Spinal cord (tissue), 10 donors: ENCODE measurements around the gene CLEC4C. TPM values are rescaled to one million over a fixed set of nuclear protein-coding genes. Genes with fewer than 3 reads are reported as not detected.
"Not testable (repeated sequence)": the region's sequence is repeated elsewhere in the genome, so short reads cannot be mapped to it uniquely, and the experiment has no call there.

ENCODE experiments used
- DNase-seq, 6 donors: peaks; one replicate each; pipeline versions ENCODE4 v3.0.0 to v3.0.0-alpha.2; 2013 to 2015; ENCODE audit warnings: low spot score in 6 of 6, low read depth in 4 of 6
- H3K27ac ChIP-seq: one replicate; pipeline ENCODE4 v1.5.1; 2013; ENCODE audit warnings: low read depth, low read length, control low read depth
- H3K27me3 ChIP-seq: one replicate; pipeline ENCODE4 v1.6.1; 2013; ENCODE audit warnings: low read length; ENCODE audit not compliant: control insufficient read depth, insufficient read depth
- H3K36me3 ChIP-seq: one replicate; pipeline ENCODE4 v1.6.1; 2013; ENCODE audit warnings: low read length; ENCODE audit not compliant: control insufficient read depth, insufficient read depth
- H3K4me1 ChIP-seq: one replicate; pipeline ENCODE4 v1.6.1; 2013; ENCODE audit warnings: low read length; ENCODE audit not compliant: control insufficient read depth, insufficient read depth
- H3K4me3 ChIP-seq: one replicate; pipeline ENCODE4 v1.5.1; 2013; ENCODE audit warnings: low read depth, low read length, control low read depth
- H3K9me3 ChIP-seq: one replicate; pipeline ENCODE4 v1.6.1; 2013; ENCODE audit warnings: low read length; ENCODE audit not compliant: control insufficient read depth, insufficient read depth
- WGBS: methylation state at CpG from one replicate; pipeline ENCODE4 v1.1.5; 2013; ENCODE audit warnings: missing lambda C conversion rate; ENCODE audit not compliant: insufficient coverage; 5-methylcytosine and 5-hydroxymethylcytosine counted together
- polyA plus RNA-seq, 2 donors: library from polyadenylated mRNA; unstranded; fragments of 120-200 nt; gene quantifications; one replicate each; pipeline ENCODE4 v1.2.1, GENCODE V29; 2013; ENCODE audit not compliant: insufficient read length in 2 of 2
- total RNA-seq, 2 donors: library from RNA; depleted of rRNA in 1 of 2; stranded (reverse); fragments of 120-200 nt in 1 of 2; fragments of >200 nt in 1 of 2; gene quantifications; one replicate each; pipeline versions ENCODE4 v1.2.3 to v1.2.4, GENCODE V29; 2013 to 2014
- donor health status: healthy.

The CLEC4C gene
- total and polyA plus RNA-seq, 4 donors: 0.12 TPM; not detected in 3

DNA sequence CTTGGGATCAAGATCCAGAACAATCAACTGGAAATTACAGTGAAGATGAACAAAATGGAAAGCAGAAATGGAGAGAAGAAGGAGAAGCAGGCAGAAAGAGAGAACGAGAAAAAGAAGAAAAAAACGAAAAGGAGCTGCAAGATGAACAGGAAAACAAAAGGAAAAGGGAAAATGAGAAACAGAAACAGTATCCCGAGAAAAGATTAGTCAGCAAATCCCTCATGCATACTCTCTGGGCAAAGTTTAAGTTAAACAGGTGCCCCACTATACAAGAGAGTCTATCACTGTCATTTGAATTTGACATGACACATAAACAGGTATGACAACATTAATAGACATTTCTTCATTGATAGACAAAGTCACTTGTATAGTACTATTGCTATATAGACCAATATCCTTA is 22.8 kb upstream of the CLEC4C start:
- no peak overlapping the region for H3K4me3 ChIP-seq
- no peak overlapping the region for H3K27ac ChIP-seq
- no peaks in the 10 kb centered on the region for H3K36me3 ChIP-seq
- no peaks in the 10 kb centered on the region for H3K9me3 ChIP-seq
- WGBS: 100% methylated on average over 2 of the region's 3 CpGs
- no peaks in the 10 kb centered on the region for H3K4me1 ChIP-seq
- no peaks in the 10 kb centered on the region for H3K27me3 ChIP-seq
- no peak for DNase-seq

DNA sequence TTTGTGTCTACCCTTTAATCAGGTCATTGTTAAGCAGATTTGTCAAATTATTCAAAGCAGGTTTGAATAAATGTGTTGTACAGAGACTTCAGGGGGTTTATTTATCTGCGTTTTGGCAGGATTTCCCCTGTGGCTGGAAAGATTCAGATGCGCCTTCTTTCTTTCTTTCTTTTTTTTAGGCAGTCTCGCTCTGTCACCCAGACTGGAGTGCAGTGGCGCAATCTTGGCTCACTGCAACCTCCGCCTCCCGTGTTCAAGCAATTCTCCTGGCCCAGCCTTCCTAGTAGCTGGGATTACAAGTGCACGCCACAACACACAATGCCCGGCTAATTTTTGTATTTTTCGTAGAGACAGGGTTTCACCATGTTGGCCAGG is 11.6 kb upstream of the CLEC4C start:
- H3K27me3 ChIP-seq: no peaks in the 10 kb centered on the region
- WGBS: 26% methylated on average over 9 of the region's 9 CpGs
- H3K36me3 ChIP-seq: no peaks in the 10 kb centered on the region
- no peaks in the 10 kb centered on the region for H3K4me1 ChIP-seq
- no peak overlapping the region for H3K27ac ChIP-seq
- H3K4me3 ChIP-seq: no peak overlapping the region
- H3K9me3 ChIP-seq: no peaks in the 10 kb centered on the region
- DNase-seq: peak in 4 of 6 donors; percentile 10 to 79 (median 42)

DNA sequence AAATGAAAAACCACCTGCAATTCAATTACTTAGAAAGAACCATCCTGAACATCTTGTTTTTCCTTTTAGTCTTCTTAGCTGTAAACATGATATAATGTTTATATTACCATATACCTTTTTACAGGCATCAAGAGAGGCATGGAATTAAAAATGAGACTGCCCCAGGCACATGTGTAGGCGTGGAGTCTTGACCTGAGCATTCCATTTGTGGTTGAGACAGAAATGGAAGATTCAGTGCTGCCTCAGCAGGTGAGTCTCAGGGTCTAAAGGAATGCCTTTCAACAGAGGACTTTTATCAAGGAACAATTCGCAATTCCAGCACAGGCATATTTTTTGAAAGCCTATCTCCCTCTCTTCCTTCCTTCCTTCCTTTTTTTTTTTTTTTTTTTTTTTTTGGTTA is 9.8 kb upstream of the CLEC4C start:
- DNase-seq: no peak
- Histone ChIP-seq H3K27me3 (no peaks in the 10 kb centered on the region), H3K36me3 (no peaks in the 10 kb centered on the region), H3K4me1 (no peaks in the 10 kb centered on the region), H3K9me3 (no peaks in the 10 kb centered on the region), H3K4me3 (no peak overlapping the region), H3K27ac (no peak overlapping the region)
- WGBS: no CpG with 5 or more reads among the region's 2 CpGs

DNA sequence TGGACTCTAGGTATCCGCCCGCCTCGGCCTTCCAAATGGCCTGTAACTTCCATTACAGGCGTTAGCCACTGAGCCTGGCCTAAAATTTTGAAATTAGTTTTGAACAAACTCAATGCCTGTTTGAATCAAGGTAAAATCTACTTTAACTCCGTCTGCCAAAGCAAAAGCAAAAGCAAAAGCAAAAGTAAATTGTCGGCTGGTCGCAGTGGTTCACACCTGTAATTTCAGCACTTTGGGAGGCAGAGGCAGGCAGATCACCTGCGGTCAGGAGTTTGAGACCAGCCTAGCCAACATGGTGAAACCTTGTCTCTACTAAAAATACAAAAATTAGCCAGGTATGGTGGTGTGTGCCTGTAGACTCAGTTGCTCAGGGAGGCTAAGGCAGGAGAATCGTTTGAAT is 8.5 kb upstream of the CLEC4C start:
- H3K27ac ChIP-seq, H3K27me3 ChIP-seq, H3K4me3 ChIP-seq, H3K9me3 ChIP-seq, DNase-seq, H3K4me1 ChIP-seq, H3K36me3 ChIP-seq: not testable (repeated sequence)
- 98% methylated on average over 6 of the region's 9 CpGs for WGBS

DNA sequence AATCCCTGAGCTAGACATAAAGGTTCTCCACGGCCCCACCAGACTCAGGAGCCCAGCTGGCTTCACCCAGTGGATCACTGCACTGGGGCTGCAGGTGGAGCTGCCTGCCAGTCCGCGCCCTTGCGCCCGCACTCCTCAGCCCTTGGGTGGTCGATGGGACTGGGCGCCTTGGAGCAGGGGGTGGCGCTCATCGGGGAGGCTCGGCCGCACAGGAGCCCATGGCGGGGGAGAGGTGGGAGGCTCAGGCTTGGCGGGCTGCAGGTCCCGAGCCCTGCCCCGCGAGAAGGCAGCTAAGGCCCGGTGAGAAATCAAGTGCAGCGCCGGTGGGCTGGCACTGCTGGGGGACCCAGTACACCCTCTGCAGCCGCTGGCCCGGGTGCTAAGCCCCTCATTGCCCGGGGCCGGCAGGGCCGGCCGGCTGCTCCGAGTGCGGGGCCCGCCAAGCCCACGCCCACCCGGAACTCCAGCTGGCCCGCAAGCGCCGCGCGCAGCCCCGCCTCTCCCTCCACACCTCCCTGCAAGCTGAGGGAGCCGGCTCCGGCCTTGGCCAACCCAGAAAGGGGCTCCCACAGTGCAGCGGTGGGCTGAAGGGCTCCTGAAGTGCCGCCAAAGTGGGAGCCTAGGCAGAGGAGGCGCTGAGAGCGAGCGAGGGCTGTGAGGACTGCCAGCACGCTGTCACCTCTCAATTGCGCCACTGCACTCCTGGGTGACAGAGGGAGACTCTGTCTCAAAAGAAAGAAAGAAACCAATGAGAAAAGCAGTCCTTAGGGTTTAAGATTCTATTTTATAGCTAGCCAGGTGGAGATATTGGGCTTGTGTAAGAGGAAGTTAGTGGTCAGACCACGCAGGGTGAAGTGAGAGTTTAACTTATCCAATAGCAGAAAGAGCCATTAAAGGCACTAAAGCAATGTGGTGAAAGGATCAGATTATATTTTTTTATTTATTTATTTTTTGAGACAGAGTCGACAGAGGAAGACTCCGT is 5.1 kb upstream of the CLEC4C start:
- H3K4me3 ChIP-seq, DNase-seq, H3K36me3 ChIP-seq, H3K9me3 ChIP-seq, H3K27ac ChIP-seq, H3K27me3 ChIP-seq, H3K4me1 ChIP-seq: not testable (repeated sequence)
- WGBS: 97% methylated on average over 29 of the region's 48 CpGs

DNA sequence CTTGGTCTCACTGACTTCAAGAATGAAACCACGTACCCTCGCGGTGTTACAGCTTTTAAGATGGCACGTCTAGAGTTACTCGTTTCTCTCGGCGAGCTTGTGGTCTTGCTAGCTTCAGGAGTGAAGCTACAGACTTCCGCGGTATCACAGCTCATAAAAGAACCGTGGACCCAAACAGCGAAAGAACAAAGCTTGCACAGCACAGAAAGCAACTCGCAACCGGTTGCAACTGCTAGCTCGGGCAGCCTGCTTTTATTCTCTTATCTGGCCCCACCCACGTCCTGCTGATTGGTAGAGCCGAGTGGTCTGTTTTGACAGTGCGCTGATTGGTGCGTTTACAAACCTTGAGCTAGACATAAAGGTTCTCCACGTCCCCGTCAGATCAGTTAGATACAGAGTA is 4.2 kb upstream of the CLEC4C start:
- Histone ChIP-seq H3K4me3 (no peak overlapping the region), H3K9me3 (no peaks in the 10 kb centered on the region), H3K27ac (no peak overlapping the region), H3K27me3 (no peaks in the 10 kb centered on the region), H3K4me1 (no peaks in the 10 kb centered on the region), H3K36me3 (no peaks in the 10 kb centered on the region)
- WGBS: 93% methylated on average over 20 of the region's 20 CpGs
- no peak for DNase-seq

DNA sequence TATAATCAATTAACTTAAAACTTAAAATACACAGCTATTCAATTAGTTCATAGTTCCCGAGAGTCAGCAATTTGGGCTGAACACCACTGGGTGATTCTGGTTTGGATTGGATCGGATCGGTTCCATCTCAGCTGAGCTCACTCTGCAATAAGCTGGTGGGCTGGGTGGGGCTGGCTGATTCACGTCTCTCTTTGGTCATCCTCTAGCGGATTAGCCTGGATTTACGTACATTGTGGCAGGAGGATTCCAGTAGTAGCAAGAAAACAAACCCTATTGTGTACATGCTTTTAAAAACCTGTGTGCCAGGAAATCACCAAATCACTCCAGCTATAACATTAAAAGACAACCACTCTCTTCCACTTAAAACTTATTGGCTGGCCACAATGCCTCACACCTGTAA is 3.2 kb upstream of the CLEC4C start:
- Histone ChIP-seq H3K9me3 (no peaks in the 10 kb centered on the region), H3K4me3 (no peak overlapping the region), H3K4me1 (no peaks in the 10 kb centered on the region), H3K27me3 (no peaks in the 10 kb centered on the region), H3K27ac (no peak overlapping the region), H3K36me3 (no peaks in the 10 kb centered on the region)
- DNase-seq: no peak
- whole genome bisulfite sequencing: 83% methylated on average over 3 of the region's 6 CpGs

DNA sequence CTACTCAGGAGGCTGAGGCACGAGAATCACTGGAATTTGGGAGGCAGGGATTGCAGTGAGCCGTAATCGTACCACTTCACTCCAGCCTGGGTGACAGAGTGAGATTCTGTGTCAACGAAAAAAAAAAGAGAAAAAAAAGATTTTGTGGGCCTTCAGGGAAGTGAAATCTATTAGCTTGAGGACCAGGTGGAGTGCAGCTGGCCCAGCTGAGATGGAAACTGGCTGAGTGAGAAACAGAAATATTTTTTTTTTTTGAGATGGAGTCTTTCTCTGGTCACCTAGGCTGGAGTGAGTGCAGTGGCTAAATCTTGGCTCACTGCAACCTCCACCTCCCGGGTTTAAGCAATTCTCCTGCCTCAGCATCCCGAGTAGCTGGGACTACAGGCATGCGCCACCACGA is 2.3 kb upstream of the CLEC4C start:
- Histone ChIP-seq H3K36me3 (no peaks in the 10 kb centered on the region), H3K27me3 (no peaks in the 10 kb centered on the region), H3K9me3 (no peaks in the 10 kb centered on the region), H3K4me3 (no peak overlapping the region), H3K4me1 (no peaks in the 10 kb centered on the region), H3K27ac (no peak overlapping the region)
- 90% methylated on average over 7 of the region's 8 CpGs for WGBS
- no peak for DNase-seq

DNA sequence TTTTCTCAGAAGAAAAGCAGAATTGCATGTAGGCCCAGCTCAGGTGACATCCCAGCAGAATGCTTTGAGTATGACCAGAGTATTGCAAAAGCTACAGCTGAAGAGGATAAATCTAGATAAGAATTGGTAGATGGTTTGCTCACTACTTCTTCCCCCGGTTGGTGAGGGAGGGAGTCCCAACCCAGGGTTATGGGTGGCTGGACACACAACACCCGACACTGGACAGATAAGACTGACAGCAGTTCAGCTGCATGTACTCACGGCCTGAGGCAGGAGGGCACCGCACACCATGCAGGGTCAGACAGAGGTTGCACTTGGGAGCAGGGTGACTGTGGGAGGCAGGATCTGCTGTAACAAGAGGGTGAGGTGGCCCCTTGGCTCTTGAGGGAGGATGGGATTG is 1.7 kb upstream of the CLEC4C start:
- no peak for DNase-seq
- H3K27ac ChIP-seq: no peak overlapping the region
- H3K36me3 ChIP-seq: no peaks in the 10 kb centered on the region
- no peaks in the 10 kb centered on the region for H3K9me3 ChIP-seq
- no peaks in the 10 kb centered on the region for H3K27me3 ChIP-seq
- WGBS: 72% methylated on average over 3 of the region's 4 CpGs
- no peak overlapping the region for H3K4me3 ChIP-seq
- no peaks in the 10 kb centered on the region for H3K4me1 ChIP-seq

DNA sequence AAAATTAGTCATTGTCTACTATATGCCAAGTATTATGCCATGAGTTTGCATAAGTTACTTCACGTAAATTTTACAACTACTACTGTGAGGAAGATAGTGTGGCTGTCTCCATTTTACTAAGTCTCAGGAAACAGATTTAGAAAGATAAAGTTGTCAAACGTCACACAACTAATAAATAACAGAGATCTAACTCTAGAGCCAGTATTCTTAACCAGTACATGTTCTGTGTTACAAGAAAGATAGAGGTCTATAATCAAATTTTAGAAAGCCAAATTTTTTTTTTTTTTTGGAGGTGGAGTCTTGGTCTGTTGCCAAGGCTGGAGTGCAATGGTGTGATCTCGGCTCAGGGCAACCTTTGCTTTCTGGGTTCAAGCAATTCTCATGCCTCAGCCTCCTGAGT is 14.2 kb downstream of the CLEC4C start:
- WGBS: no CpG with 5 or more reads among the region's 3 CpGs
- H3K4me1 ChIP-seq: peaks cover 6% of the 10 kb centered on the region
- H3K9me3 ChIP-seq: no peaks in the 10 kb centered on the region
- no peak overlapping the region for H3K27ac ChIP-seq
- no peak overlapping the region for H3K4me3 ChIP-seq
- no peaks in the 10 kb centered on the region for H3K27me3 ChIP-seq
- no peaks in the 10 kb centered on the region for H3K36me3 ChIP-seq
- DNase-seq: no peak
